Measurements from ENCODE around the gene NT5C1A.
A peak's percentile ranks its signal among the peaks of the same experiment; 100 is the strongest.

Gene NT5C1A

GRCh38 chr1:39672551-39672947 is 642 bp upstream of the NT5C1A start:
- Histone ChIP-seq H3F3A (ENCODE audit: low read depth) (no peaks in the 10 kb centered on the region), H4K20me1 (ENCODE audit: insufficient read depth, low read length, poor library complexity, severe bottlenecking) (no peaks in the 10 kb centered on the region), H3K4me2 (ENCODE audit: low read depth, low read length, poor library complexity, severe bottlenecking) (no peak overlapping the region), H2AFZ (ENCODE audit: low read length) (no peak overlapping the region), H3K4me3 (ENCODE audit: low read length, poor library complexity, severe bottlenecking) (no peak overlapping the region), H3K9me3 (ENCODE audit: insufficient read depth, low read depth, low read length) (no peaks in the 10 kb centered on the region), H3K9ac (ENCODE audit: low read depth, low read length, poor library complexity, severe bottlenecking) (no peak overlapping the region), H3K27me3 (ENCODE audit: insufficient read depth, low read length, poor library complexity, severe bottlenecking) (no peaks in the 10 kb centered on the region), H3K9me2 (replicated peaks; ENCODE audit: low read depth, low read length) (no peaks in the 10 kb centered on the region), H3K36me3 (ENCODE audit: insufficient read depth, low read length) (no peaks in the 10 kb centered on the region), H3K4me1 (ENCODE audit: insufficient read depth, low read length, poor library complexity, severe bottlenecking) (no peaks in the 10 kb centered on the region), H3K79me2 (ENCODE audit: insufficient read depth, low read length) (no peaks in the 10 kb centered on the region)
- no peak for TF ChIP-seq EZH2phosphoT487 (IDR thresholded peaks at IDR 0.05; ENCODE audit: borderline replicate concordance)
- TF ChIP-seq, protein P1, sequence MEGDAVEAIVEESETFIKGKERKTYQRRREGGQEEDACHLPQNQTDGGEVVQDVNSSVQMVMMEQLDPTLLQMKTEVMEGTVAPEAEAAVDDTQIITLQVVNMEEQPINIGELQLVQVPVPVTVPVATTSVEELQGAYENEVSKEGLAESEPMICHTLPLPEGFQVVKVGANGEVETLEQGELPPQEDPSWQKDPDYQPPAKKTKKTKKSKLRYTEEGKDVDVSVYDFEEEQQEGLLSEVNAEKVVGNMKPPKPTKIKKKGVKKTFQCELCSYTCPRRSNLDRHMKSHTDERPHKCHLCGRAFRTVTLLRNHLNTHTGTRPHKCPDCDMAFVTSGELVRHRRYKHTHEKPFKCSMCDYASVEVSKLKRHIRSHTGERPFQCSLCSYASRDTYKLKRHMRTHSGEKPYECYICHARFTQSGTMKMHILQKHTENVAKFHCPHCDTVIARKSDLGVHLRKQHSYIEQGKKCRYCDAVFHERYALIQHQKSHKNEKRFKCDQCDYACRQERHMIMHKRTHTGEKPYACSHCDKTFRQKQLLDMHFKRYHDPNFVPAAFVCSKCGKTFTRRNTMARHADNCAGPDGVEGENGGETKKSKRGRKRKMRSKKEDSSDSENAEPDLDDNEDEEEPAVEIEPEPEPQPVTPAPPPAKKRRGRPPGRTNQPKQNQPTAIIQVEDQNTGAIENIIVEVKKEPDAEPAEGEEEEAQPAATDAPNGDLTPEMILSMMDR (conservative IDR thresholded peaks at IDR 0.05; ENCODE audit: low read length), result peak; percentile 52

GRCh38 chr1:39671433-39671792 is 494 bp downstream of the NT5C1A start:
- no peaks in the 10 kb centered on the region for H3K4me1 ChIP-seq (ENCODE audit: insufficient read depth, low read length, poor library complexity, severe bottlenecking)
- H3K9ac ChIP-seq (ENCODE audit: low read depth, low read length, poor library complexity, severe bottlenecking), result no peak overlapping the region
- no peaks in the 10 kb centered on the region for H3K9me3 ChIP-seq (ENCODE audit: insufficient read depth, low read depth, low read length)
- H3K9me2 ChIP-seq (replicated peaks; ENCODE audit: low read depth, low read length), result no peaks in the 10 kb centered on the region
- no peak overlapping the region for H3K4me2 ChIP-seq (ENCODE audit: low read depth, low read length, poor library complexity, severe bottlenecking)
- H2AFZ ChIP-seq (ENCODE audit: low read length), result no peak overlapping the region
- H3F3A ChIP-seq (ENCODE audit: low read depth), result no peaks in the 10 kb centered on the region
- no peaks in the 10 kb centered on the region for H4K20me1 ChIP-seq (ENCODE audit: insufficient read depth, low read length, poor library complexity, severe bottlenecking)
- TF ChIP-seq, protein P1 (conservative IDR thresholded peaks at IDR 0.05; ENCODE audit: low read length), result no peak
- no peak for TF ChIP-seq EZH2phosphoT487 (IDR thresholded peaks at IDR 0.05; ENCODE audit: borderline replicate concordance)
- no peaks in the 10 kb centered on the region for H3K79me2 ChIP-seq (ENCODE audit: insufficient read depth, low read length)
- H3K4me3 ChIP-seq (ENCODE audit: low read length, poor library complexity, severe bottlenecking), result no peak overlapping the region
- no peaks in the 10 kb centered on the region for H3K27me3 ChIP-seq (ENCODE audit: insufficient read depth, low read length, poor library complexity, severe bottlenecking)
- no peaks in the 10 kb centered on the region for H3K36me3 ChIP-seq (ENCODE audit: insufficient read depth, low read length)

DNA sequence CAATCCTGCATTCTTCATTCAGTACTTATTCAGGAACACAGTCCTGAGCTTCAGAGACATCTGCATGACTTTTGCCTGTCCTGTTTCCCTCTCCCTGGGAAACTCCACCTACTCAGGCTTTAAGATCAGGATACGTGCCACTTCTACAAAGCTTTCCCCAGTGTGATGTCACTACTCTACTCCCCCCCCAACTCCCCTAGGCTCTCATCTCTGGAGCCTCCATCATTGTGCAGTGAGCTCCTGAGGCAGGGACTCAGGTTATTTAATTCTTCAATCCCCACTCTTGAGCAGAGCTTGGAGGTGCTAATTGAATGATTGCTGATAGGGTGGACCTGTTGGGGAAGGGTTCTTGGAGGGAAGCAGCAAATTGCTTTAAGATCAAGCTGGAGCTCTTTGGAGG is 1.2 kb downstream of the NT5C1A start:
- Histone ChIP-seq H3K4me3 (ENCODE audit: low read length, poor library complexity, severe bottlenecking) (no peak overlapping the region), H3K9me3 (ENCODE audit: insufficient read depth, low read depth, low read length) (no peaks in the 10 kb centered on the region), H4K20me1 (ENCODE audit: insufficient read depth, low read length, poor library complexity, severe bottlenecking) (no peaks in the 10 kb centered on the region), H3K9me2 (replicated peaks; ENCODE audit: low read depth, low read length) (no peaks in the 10 kb centered on the region), H3F3A (ENCODE audit: low read depth) (no peaks in the 10 kb centered on the region), H3K4me2 (ENCODE audit: low read depth, low read length, poor library complexity, severe bottlenecking) (no peak overlapping the region), H3K27me3 (ENCODE audit: insufficient read depth, low read length, poor library complexity, severe bottlenecking) (no peaks in the 10 kb centered on the region), H3K9ac (ENCODE audit: low read depth, low read length, poor library complexity, severe bottlenecking) (no peak overlapping the region), H3K4me1 (ENCODE audit: insufficient read depth, low read length, poor library complexity, severe bottlenecking) (no peaks in the 10 kb centered on the region), H3K79me2 (ENCODE audit: insufficient read depth, low read length) (no peaks in the 10 kb centered on the region), H2AFZ (ENCODE audit: low read length) (no peak overlapping the region), H3K36me3 (ENCODE audit: insufficient read depth, low read length) (no peaks in the 10 kb centered on the region)
- TF ChIP-seq, protein P1 (conservative IDR thresholded peaks at IDR 0.05; ENCODE audit: low read length), result no peak
- no peak for TF ChIP-seq EZH2phosphoT487 (IDR thresholded peaks at IDR 0.05; ENCODE audit: borderline replicate concordance)
